H1 (cell line): Measurements from ENCODE around the gene DNAH8.

Experiments used
- ATF2 ChIP-seq: IDR thresholded peaks from 2 replicates; pipeline ENCODE4 v1.6.1; 2012; ENCODE audit warnings: low read length, inconsistent platforms
- CTCF ChIP-seq, 3 experiments: IDR thresholded peaks; 1 replicate in 2 of 3; 2 replicates in 1 of 3; pipeline versions ENCODE4 v1.5.1 to v1.6.1; 2011; ENCODE audit warnings: low read length in 3 of 3, mild to moderate bottlenecking in 3 of 3, inconsistent platforms in 2 of 3, low read depth in 1 of 3, moderate library complexity in 1 of 3; ENCODE audit not compliant: insufficient read depth in 1 of 3; ENCODE audit errors: control extremely low read depth in 1 of 3
- E2F6 ChIP-seq: IDR thresholded peaks from 2 replicates; pipeline ENCODE4 v1.6.1; 2012; ENCODE audit warnings: inconsistent platforms
- EP300 ChIP-seq, 2 experiments: IDR thresholded peaks; 1 replicate in 1 of 2; 2 replicates in 1 of 2; pipeline ENCODE4 v1.6.1; 2011 to 2012; ENCODE audit warnings: low read depth in 2 of 2, low read length in 2 of 2, mild to moderate bottlenecking in 2 of 2, borderline replicate concordance in 1 of 2, inconsistent platforms in 1 of 2, moderate library complexity in 1 of 2
- EZH2 ChIP-seq: fragments of 200-600 bp; sonication (generic); IDR thresholded peaks from 2 replicates; pipeline ENCODE4 v1.7.1; 2012; ENCODE audit warnings: low read depth, mild to moderate bottlenecking, moderate library complexity, low read length, inconsistent platforms; ENCODE audit not compliant: severe bottlenecking
- GABPA ChIP-seq: IDR thresholded peaks from 2 replicates; pipeline ENCODE4 v1.6.1; 2011; ENCODE audit warnings: mild to moderate bottlenecking, low read length, moderate library complexity, borderline replicate concordance; ENCODE audit not compliant: insufficient read depth
- NANOG ChIP-seq: IDR thresholded peaks from 2 replicates; pipeline ENCODE4 v1.6.1; 2011; ENCODE audit warnings: low read length, low read depth, mild to moderate bottlenecking, inconsistent platforms; ENCODE audit not compliant: insufficient read depth, poor library complexity, severe bottlenecking
- POLR2A ChIP-seq, 2 experiments: IDR thresholded peaks; 1 replicate in 1 of 2; 2 replicates in 1 of 2; pipeline ENCODE4 v1.6.1; 2011; ENCODE audit warnings: low read depth in 2 of 2, low read length in 2 of 2, mild to moderate bottlenecking in 2 of 2; ENCODE audit errors: control extremely low read depth in 1 of 2
- POLR2AphosphoS5 ChIP-seq: IDR thresholded peaks from 2 replicates; pipeline ENCODE4 v1.6.1; 2011; ENCODE audit warnings: low read depth, low read length
- RAD21 ChIP-seq, 2 experiments: IDR thresholded peaks in 1 of 2; conservative IDR thresholded peaks in 1 of 2; 2 replicates each; pipeline ENCODE4 v1.6.1; 2011; ENCODE audit warnings: low read depth in 2 of 2, low read length in 2 of 2, improper control_type of control experiment in 1 of 2, inconsistent platforms in 1 of 2, mild to moderate bottlenecking in 1 of 2, moderate library complexity in 1 of 2
- SIN3A ChIP-seq, 2 experiments: IDR thresholded peaks in 1 of 2; conservative IDR thresholded peaks in 1 of 2; 2 replicates each; pipeline ENCODE4 v1.6.1; 2011 to 2012; ENCODE audit warnings: low read length in 2 of 2, improper control_type of control experiment in 1 of 2, low read depth in 1 of 2, mild to moderate bottlenecking in 1 of 2
- SP1 ChIP-seq: IDR thresholded peaks from 2 replicates; pipeline ENCODE4 v1.6.1; 2011; ENCODE audit warnings: low read depth, low read length
- TCF12 ChIP-seq: IDR thresholded peaks from 2 replicates; pipeline ENCODE4 v1.6.1; 2011; ENCODE audit warnings: low read depth, mild to moderate bottlenecking, low read length

- TF ChIP-seq CTCF (IDR thresholded peaks at IDR 0.05; ENCODE audit: control extremely low read depth in 1 of 3, insufficient read depth in 1 of 3, low read depth in 1 of 3, low read length in 3 of 3) (no peak), EZH2 (no peak), POLR2AphosphoS5 (no peak), E2F6 (no peak), RAD21 (IDR thresholded peaks at IDR 0.05 in 1 of 2, conservative IDR thresholded peaks at IDR 0.05 in 1 of 2; ENCODE audit: low read depth in 2 of 2, low read length in 2 of 2) (no peak), SP1 (no peak), GABPA (no peak), POLR2A (IDR thresholded peaks at IDR 0.05; ENCODE audit: control extremely low read depth in 1 of 2, low read depth in 2 of 2, low read length in 2 of 2) (no peak), SIN3A (conservative IDR thresholded peaks at IDR 0.05 in 1 of 2, IDR thresholded peaks at IDR 0.05 in 1 of 2; ENCODE audit: low read depth in 1 of 2, low read length in 2 of 2) (no peak), TCF12 (no peak), ATF2 (no peak), EP300 (IDR thresholded peaks at IDR 0.05; ENCODE audit: borderline replicate concordance in 1 of 2, low read depth in 2 of 2, low read length in 2 of 2) (no peak), NANOG (no peak)
Measured at GRCh38 chr6:38789256-38789655, 74.1 kb downstream of the DNAH8 start.
